ENCODE data around the gene CDK19. TPM values are rescaled to one million over a fixed set of nuclear protein-coding genes. Genes with fewer than 3 reads are reported as not detected.

The CDK19 gene
- total and polyA plus RNA-seq, 10 of the 15 experiments (the other 5 are each of a cell fraction or from before 2014, with no cell fraction given): 4.6 to 21.4 (median 12.4) TPM

DNA sequence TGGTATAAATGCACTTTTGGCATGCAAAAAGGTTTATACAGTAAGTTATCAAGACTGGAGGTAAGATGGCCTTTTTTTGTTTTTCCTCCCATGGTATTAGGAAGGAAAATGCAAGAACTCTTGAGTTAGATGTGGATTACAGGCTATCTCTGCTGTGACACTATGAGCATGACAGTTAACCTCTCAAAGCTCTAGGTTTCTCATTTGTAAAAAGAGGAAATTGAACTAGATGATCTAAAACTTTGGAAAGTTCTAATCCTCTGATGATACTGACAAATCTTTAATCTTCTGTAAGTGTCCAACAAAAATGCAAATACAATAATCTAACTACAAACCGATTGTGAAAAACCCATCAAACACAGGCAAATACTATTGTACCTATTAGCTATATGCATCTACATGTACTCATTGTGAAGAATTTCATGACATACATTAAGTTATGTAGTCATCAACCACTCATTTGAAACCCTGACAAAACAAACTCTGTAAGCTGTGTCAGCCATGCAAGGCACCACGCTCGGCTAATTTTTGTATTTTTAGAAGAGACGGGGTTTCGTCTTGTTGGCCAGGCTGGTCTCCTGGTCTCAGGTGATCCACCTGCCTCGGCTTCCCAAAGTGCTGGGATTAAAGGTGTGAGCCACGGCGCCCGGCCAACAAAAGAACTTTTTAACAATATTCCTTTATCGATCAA lies 4.2 kb downstream of the CDK19 start (continued):
- no peak for TF ChIP-seq KLF5 (IDR thresholded peaks at IDR 0.05; ENCODE audit: partially characterized antibody)
- TF ChIP-seq, protein P1, sequence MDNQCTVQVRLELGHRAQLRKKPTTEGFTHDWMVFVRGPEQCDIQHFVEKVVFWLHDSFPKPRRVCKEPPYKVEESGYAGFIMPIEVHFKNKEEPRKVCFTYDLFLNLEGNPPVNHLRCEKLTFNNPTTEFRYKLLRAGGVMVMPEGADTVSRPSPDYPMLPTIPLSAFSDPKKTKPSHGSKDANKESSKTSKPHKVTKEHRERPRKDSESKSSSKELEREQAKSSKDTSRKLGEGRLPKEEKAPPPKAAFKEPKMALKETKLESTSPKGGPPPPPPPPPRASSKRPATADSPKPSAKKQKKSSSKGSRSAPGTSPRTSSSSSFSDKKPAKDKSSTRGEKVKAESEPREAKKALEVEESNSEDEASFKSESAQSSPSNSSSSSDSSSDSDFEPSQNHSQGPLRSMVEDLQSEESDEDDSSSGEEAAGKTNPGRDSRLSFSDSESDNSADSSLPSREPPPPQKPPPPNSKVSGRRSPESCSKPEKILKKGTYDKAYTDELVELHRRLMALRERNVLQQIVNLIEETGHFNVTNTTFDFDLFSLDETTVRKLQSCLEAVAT (IDR thresholded peaks at IDR 0.05): 0 out of 2 replicates have a peak, but pooled peaks have one; percentile 12
- peak; percentile 22 to 43; a peak in 2 of 4 replicates for TF ChIP-seq IKZF2 (IDR thresholded peaks at IDR 0.05)
- TF ChIP-seq, protein P2, sequence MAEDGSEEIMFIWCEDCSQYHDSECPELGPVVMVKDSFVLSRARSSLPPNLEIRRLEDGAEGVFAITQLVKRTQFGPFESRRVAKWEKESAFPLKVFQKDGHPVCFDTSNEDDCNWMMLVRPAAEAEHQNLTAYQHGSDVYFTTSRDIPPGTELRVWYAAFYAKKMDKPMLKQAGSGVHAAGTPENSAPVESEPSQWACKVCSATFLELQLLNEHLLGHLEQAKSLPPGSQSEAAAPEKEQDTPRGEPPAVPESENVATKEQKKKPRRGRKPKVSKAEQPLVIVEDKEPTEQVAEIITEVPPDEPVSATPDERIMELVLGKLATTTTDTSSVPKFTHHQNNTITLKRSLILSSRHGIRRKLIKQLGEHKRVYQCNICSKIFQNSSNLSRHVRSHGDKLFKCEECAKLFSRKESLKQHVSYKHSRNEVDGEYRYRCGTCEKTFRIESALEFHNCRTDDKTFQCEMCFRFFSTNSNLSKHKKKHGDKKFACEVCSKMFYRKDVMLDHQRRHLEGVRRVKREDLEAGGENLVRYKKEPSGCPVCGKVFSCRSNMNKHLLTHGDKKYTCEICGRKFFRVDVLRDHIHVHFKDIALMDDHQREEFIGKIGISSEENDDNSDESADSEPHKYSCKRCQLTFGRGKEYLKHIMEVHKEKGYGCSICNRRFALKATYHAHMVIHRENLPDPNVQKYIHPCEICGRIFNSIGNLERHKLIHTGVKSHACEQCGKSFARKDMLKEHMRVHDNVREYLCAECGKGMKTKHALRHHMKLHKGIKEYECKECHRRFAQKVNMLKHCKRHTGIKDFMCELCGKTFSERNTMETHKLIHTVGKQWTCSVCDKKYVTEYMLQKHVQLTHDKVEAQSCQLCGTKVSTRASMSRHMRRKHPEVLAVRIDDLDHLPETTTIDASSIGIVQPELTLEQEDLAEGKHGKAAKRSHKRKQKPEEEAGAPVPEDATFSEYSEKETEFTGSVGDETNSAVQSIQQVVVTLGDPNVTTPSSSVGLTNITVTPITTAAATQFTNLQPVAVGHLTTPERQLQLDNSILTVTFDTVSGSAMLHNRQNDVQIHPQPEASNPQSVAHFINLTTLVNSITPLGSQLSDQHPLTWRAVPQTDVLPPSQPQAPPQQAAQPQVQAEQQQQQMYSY (CRISPR knock-in tag; IDR thresholded peaks at IDR 0.05): no peak
- TF ChIP-seq, protein P3, sequence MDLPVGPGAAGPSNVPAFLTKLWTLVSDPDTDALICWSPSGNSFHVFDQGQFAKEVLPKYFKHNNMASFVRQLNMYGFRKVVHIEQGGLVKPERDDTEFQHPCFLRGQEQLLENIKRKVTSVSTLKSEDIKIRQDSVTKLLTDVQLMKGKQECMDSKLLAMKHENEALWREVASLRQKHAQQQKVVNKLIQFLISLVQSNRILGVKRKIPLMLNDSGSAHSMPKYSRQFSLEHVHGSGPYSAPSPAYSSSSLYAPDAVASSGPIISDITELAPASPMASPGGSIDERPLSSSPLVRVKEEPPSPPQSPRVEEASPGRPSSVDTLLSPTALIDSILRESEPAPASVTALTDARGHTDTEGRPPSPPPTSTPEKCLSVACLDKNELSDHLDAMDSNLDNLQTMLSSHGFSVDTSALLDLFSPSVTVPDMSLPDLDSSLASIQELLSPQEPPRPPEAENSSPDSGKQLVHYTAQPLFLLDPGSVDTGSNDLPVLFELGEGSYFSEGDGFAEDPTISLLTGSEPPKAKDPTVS (IDR thresholded peaks at IDR 0.05; ENCODE audit: low read depth, low read length): no peak
- TF ChIP-seq ZBED1 (IDR thresholded peaks at IDR 0.05; ENCODE audit: borderline replicate concordance): peak; percentile 38; the same call in 1 of the 2 replicates
- TF ChIP-seq, protein P4, sequence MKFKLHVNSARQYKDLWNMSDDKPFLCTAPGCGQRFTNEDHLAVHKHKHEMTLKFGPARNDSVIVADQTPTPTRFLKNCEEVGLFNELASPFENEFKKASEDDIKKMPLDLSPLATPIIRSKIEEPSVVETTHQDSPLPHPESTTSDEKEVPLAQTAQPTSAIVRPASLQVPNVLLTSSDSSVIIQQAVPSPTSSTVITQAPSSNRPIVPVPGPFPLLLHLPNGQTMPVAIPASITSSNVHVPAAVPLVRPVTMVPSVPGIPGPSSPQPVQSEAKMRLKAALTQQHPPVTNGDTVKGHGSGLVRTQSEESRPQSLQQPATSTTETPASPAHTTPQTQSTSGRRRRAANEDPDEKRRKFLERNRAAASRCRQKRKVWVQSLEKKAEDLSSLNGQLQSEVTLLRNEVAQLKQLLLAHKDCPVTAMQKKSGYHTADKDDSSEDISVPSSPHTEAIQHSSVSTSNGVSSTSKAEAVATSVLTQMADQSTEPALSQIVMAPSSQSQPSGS (IDR thresholded peaks at IDR 0.05; ENCODE audit: low read length): peak; percentile 83
- TF ChIP-seq SMC3 (IDR thresholded peaks at IDR 0.05; ENCODE audit: borderline replicate concordance, low read length): no peak
- no peak for TF ChIP-seq HDAC2 (IDR thresholded peaks at IDR 0.05)
- peak; percentile 72; the same call in 1 of the 2 replicates for TF ChIP-seq NFIC (IDR thresholded peaks at IDR 0.05; ENCODE audit: low read depth, low read length)
- TF ChIP-seq PML (IDR thresholded peaks at IDR 0.05; ENCODE audit: low read length): peak; percentile 72; the same call in 1 of the 2 replicates
- TF ChIP-seq DPF2 (IDR thresholded peaks at IDR 0.05): 0 out of 2 replicates have a peak, but pooled peaks have one; percentile 15
- TF ChIP-seq ATF7 (IDR thresholded peaks at IDR 0.05; ENCODE audit: low read depth): peak; percentile 65; the same call in 1 of the 2 replicates
- TF ChIP-seq ETV6 (conservative IDR thresholded peaks at IDR 0.05 in 1 of 2, IDR thresholded peaks at IDR 0.05 in 1 of 2; ENCODE audit: borderline replicate concordance in 1 of 2, low read depth in 1 of 2): 0 out of 4 replicates have a peak, but pooled peaks of 1 of the 2 experiments have one; percentile 23
- TF ChIP-seq, protein P5, sequence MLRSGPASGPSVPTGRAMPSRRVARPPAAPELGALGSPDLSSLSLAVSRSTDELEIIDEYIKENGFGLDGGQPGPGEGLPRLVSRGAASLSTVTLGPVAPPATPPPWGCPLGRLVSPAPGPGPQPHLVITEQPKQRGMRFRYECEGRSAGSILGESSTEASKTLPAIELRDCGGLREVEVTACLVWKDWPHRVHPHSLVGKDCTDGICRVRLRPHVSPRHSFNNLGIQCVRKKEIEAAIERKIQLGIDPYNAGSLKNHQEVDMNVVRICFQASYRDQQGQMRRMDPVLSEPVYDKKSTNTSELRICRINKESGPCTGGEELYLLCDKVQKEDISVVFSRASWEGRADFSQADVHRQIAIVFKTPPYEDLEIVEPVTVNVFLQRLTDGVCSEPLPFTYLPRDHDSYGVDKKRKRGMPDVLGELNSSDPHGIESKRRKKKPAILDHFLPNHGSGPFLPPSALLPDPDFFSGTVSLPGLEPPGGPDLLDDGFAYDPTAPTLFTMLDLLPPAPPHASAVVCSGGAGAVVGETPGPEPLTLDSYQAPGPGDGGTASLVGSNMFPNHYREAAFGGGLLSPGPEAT (IDR thresholded peaks at IDR 0.05; ENCODE audit: low read depth): 0 out of 2 replicates have a peak, but pooled peaks have one; percentile 49
- peak; percentile 75 for TF ChIP-seq MEF2A (IDR thresholded peaks at IDR 0.05; ENCODE audit: insufficient read depth, low read depth, low read length)
- TF ChIP-seq CREM (IDR thresholded peaks at IDR 0.05; ENCODE audit: low read depth): peak; percentile 90
- no peak; a peak in 2 of 4 replicates for TF ChIP-seq BHLHE40 (IDR thresholded peaks at IDR 0.05; ENCODE audit: borderline replicate concordance in 1 of 2, low read depth in 2 of 2, low read length in 1 of 2)
- peak; percentile 85 for TF ChIP-seq PAX5 (IDR thresholded peaks at IDR 0.05; ENCODE audit: borderline replicate concordance, low read depth, low read length)
- TF ChIP-seq RUNX3 (IDR thresholded peaks at IDR 0.05; ENCODE audit: low read length): peak; percentile 71

Data from GM12878 (cell line).